Endothelial cell of umbilical vein (primary cell): Measurements from ENCODE around the gene PDE6C. TPM values are rescaled to one million over a fixed set of nuclear protein-coding genes. Genes with fewer than 3 reads are reported as not detected.

Experiments used
- BruUV-seq: library from RNA; stranded (reverse); fragments of 400-500 nt; replicated peaks from 2 replicates; lab custom pipeline; 2021; lab: Mats Ljungman, UMichigan
- CTCF ChIA-PET: fragments of 300-600, 350-600 bp; sonication (Branson Sonifier 250); formaldehyde crosslinking; loops from one replicate; lab custom pipeline; 2021; ENCODE audit warnings: antibody characterized with exemption, inconsistent platforms; lab: Charles Lee
- POLR2A ChIA-PET: fragments of 300-600, 350-600 bp; sonication (Branson Sonifier 250); formaldehyde crosslinking; loops from one replicate; lab custom pipeline; 2021; ENCODE audit warnings: antibody characterized with exemption, inconsistent platforms; lab: Charles Lee
- DNase-seq: peaks from one replicate; pipeline ENCODE4 v3.0.0-alpha.2; 2011; ENCODE audit warnings: low read depth, low spot score
- FAIRE-seq: peaks from 2 replicates; lab custom pipeline; 2011; peaks lifted over from hg19 to GRCh38; lab: Jason Lieb, UNC
- H2AFZ ChIP-seq: 2 replicates; pipeline ENCODE4 v1.6.0; 2012; ENCODE audit warnings: low read depth, low read length, control low read depth, inconsistent platforms
- H3K27ac ChIP-seq: 2 replicates; pipeline ENCODE4 v1.5.1; 2011; ENCODE audit warnings: low read depth, mild to moderate bottlenecking, control low read depth, low read length, moderate library complexity; ENCODE audit not compliant: insufficient read depth
- H3K27me3 ChIP-seq, 2 experiments: 2 replicates each; pipeline versions ENCODE4 v1.6.0 to v1.6.1; 2011; ENCODE audit warnings: low read length in 2 of 2, mixed read lengths in 1 of 2; ENCODE audit not compliant: control insufficient read depth in 2 of 2, insufficient read depth in 2 of 2
- H3K36me3 ChIP-seq, 2 experiments: 2 replicates in 1 of 2; 3 replicates in 1 of 2; pipeline ENCODE4 v1.5.1; 2011; ENCODE audit warnings: low read length in 2 of 2, mild to moderate bottlenecking in 1 of 2, moderate library complexity in 1 of 2; ENCODE audit not compliant: control insufficient read depth in 2 of 2, insufficient read depth in 2 of 2; ENCODE audit errors: extremely low read depth in 1 of 2
- H3K4me1 ChIP-seq: 3 replicates; pipeline ENCODE4 v1.5.1; 2011; ENCODE audit warnings: mild to moderate bottlenecking, low read length; ENCODE audit not compliant: control insufficient read depth, insufficient read depth; ENCODE audit errors: extremely low read depth
- H3K4me2 ChIP-seq: 2 replicates; pipeline ENCODE4 v1.6.1; 2011; ENCODE audit warnings: low read length, control low read depth, mixed read lengths; ENCODE audit not compliant: insufficient read depth
- H3K4me3 ChIP-seq, 3 experiments: fragments of 200-600 bp in 1 of 3; sonication (generic), shearing (Covaris generic) in 1 of 3; replicated peaks in 1 of 3; 2 replicates each; pipeline ENCODE4 v1.5.1; 2011 to 2016; ENCODE audit warnings: control low read depth in 3 of 3, low read length in 3 of 3, mild to moderate bottlenecking in 2 of 3, inconsistent platforms in 1 of 3, low read depth in 1 of 3, moderate library complexity in 1 of 3; ENCODE audit not compliant: insufficient read depth in 1 of 3
- H3K79me2 ChIP-seq: 2 replicates; pipeline ENCODE4 v1.6.0; 2012; ENCODE audit warnings: low read length, inconsistent platforms; ENCODE audit not compliant: control insufficient read depth, insufficient read depth
- H3K9ac ChIP-seq: replicated peaks from 2 replicates; pipeline ENCODE3; 2011; ENCODE audit warnings: low read length, control low read depth; ENCODE audit not compliant: insufficient read depth; ENCODE audit errors: extremely low read depth
- H3K9me1 ChIP-seq: replicated peaks from 3 replicates; pipeline ENCODE4 v1.6.0; 2011; ENCODE audit warnings: mild to moderate bottlenecking, low read length; ENCODE audit not compliant: control insufficient read depth, insufficient read depth; ENCODE audit errors: extremely low read depth
- H3K9me3 ChIP-seq: replicated peaks from 2 replicates; pipeline ENCODE4 v1.5.1; 2012; ENCODE audit warnings: low read length, inconsistent platforms; ENCODE audit not compliant: control insufficient read depth, insufficient read depth
- H4K20me1 ChIP-seq: replicated peaks from 2 replicates; pipeline ENCODE3; 2011; ENCODE audit warnings: mild to moderate bottlenecking, low read length; ENCODE audit not compliant: control insufficient read depth, insufficient read depth; ENCODE audit errors: extremely low read depth
- CTCF ChIP-seq, 2 donors: IDR thresholded peaks; 1 replicate in 1 of 2; 2 replicates in 1 of 2; pipeline ENCODE4 v1.5.1; 2011; ENCODE audit warnings: low read length in 2 of 2, mild to moderate bottlenecking in 2 of 2, moderate library complexity in 2 of 2, control low read depth in 1 of 2, inconsistent platforms in 1 of 2, low read depth in 1 of 2; ENCODE audit not compliant: insufficient read depth in 1 of 2; ENCODE audit errors: extremely low read depth in 1 of 2
- EZH2 ChIP-seq: IDR thresholded peaks from 2 replicates; pipeline ENCODE4 v1.6.1; 2012; ENCODE audit warnings: borderline replicate concordance, low read depth, mild to moderate bottlenecking, moderate library complexity, low read length, inconsistent platforms; ENCODE audit not compliant: severe bottlenecking
- GATA2 ChIP-seq: IDR thresholded peaks from 2 replicates; pipeline ENCODE4 v1.7.0; 2011; ENCODE audit warnings: low read depth, mild to moderate bottlenecking, moderate library complexity, mixed read lengths, low read length; ENCODE audit not compliant: insufficient read length, insufficient read depth
- POLR2AphosphoS5 ChIP-seq: IDR thresholded peaks from 2 replicates; pipeline ENCODE4 v1.6.1; 2012; ENCODE audit warnings: low read depth, mild to moderate bottlenecking, control low read depth, low read length, moderate library complexity; ENCODE audit not compliant: insufficient read depth
- dilution Hi-C: fragments of 300-500 bp; cut with MboI; formaldehyde crosslinking; loops from one replicate; pipeline ENCODE4 v1.15.0; 2019; ENCODE audit warnings: low sequenced_read_pairs; ENCODE audit not compliant: extremely low pct_ligation_motif_present
- intact Hi-C: fragments of 100-400 bp; cut with micrococcal nuclease; formaldehyde crosslinking; loops from one replicate; pipeline ENCODE4 v1.10.0; 2022
- polyA plus RNA-seq, 4 experiments: library from polyadenylated mRNA; depleted of rRNA in 3 of 4; stranded (reverse) in 3 of 4; unstranded in 1 of 4; fragments of >200 nt; gene quantifications; 2 replicates each; pipeline versions ENCODE4 v1.2.1 to v1.2.3, GENCODE V29; 2011 to 2012; ENCODE audit warnings: missing spikeins in 1 of 4
- total RNA-seq: library from RNA; stranded (reverse); gene quantifications from 2 replicates; pipeline ENCODE4 v1.2.3, GENCODE V29; 2021

The PDE6C gene
- total and polyA plus RNA-seq, 2 donors (not counting 3 experiments of a cell fraction or from before 2014, with no cell fraction given) = not detected

GRCh38 chr10:93584445-93584844 lies 27.9 kb upstream of the PDE6C start:
- dilution Hi-C loops (no loop called here), intact Hi-C loops (no loop called here)
- Histone ChIP-seq H3K27ac (no peak overlapping the region), H4K20me1 (no peaks in the 10 kb centered on the region), H3K9me3 (no peaks in the 10 kb centered on the region), H3K4me2 (no peak overlapping the region), H2AFZ (no peak overlapping the region), H3K27me3 (no peaks in the 10 kb centered on the region), H3K9me1 (no peaks in the 10 kb centered on the region), H3K79me2 (no peaks in the 10 kb centered on the region), H3K9ac (no peak overlapping the region), H3K4me3 (no peak overlapping the region), H3K4me1 (no peaks in the 10 kb centered on the region), H3K36me3 (no peaks in the 10 kb centered on the region)
- FAIRE-seq = no peak
- ChIA-PET CTCF (interaction anchor here (1.4 kb wide), 1 partner anchor 30 kb away, joined by 7 read pairs; no protein-coding TSS in a partner anchor), POLR2A (interaction anchor here (0.6 kb wide), 1 partner anchor 154 kb away, joined by 3 read pairs; no protein-coding TSS in a partner anchor)
- no peak for DNase-seq
- no TSS peak for BruUV-seq
- TF ChIP-seq CTCF (IDR thresholded peaks at IDR 0.05; ENCODE audit: extremely low read depth in 1 of 2, insufficient read depth in 1 of 2, low read depth in 1 of 2, low read length in 2 of 2) (no peak), GATA2 (no peak), POLR2AphosphoS5 (no peak), EZH2 (no peak)
